HG03139 (cell line): ENCODE data around the gene GJD3.
"Not testable (repeated sequence)": the region's sequence is repeated elsewhere in the genome, so short reads cannot be mapped to it uniquely, and the experiment has no call there.

Source experiments
- ATAC-seq: cut with Tn5 transposase; IDR thresholded peaks from one replicate; pipeline ENCODE4 v1.9.1; 2021; ENCODE audit not compliant: unreplicated experiment

GJD3 gene, protein sequence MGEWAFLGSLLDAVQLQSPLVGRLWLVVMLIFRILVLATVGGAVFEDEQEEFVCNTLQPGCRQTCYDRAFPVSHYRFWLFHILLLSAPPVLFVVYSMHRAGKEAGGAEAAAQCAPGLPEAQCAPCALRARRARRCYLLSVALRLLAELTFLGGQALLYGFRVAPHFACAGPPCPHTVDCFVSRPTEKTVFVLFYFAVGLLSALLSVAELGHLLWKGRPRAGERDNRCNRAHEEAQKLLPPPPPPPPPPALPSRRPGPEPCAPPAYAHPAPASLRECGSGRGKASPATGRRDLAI

DNA sequence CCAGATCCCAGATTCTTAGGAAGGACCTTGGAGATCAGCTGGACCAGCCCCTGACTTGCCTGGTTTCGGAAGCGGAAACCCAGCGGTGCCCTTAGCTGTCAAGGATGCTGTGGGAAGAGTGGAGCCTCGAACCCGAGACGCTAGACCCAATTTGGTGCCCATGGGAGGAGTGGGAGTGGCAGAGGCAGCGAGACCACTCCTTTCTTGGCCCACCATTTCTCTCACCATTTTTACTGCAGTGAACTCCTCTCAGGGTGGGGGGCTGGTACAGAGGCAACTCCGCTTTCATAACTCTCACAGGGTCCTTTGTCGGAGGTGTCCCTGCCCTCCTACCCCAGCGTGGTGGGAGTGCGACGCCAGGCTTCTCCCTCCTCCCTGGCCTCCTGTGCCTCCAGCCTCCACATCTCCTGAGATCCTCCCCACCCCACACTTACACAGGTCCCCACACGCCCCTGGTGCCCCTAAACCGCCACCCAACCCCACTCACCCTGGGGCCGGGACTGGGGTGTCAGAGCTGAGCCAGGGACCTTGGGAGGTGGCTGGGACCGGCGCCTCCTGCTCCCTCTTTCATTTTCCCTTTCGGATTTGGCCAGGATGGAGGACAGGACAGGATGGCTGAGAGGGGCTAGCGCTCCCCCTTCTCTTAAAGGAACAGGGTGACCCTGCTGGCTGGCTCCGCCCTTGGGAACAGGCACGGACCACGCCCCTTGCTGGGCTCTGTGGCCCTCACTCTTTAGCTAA, at the start of gene GJD3:
Gene GJD3, minus strand, starts transcription at position 617 of the 741 bp plus-strand sequence. CDS start 922 bp downstream, outside the sequence.
- ATAC-seq, result no peak

DNA sequence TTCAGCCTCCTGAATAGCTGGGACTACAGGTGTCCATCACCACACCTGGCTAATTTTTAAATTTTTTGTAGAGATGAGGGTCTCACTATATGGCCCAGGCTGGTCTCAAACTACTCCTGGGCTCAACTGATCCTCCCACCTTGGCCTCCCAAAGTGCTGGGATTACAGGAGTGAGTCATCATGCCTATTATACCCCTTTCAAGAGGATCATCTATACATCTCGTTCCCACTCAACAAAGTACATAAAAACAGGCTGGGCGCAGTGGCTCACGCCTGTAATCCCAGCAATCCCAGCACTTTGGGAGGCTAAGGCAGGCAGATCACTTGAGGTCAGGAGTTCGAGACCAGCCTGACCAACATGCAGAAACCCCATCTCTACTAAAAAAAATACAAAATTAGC, 49.8 kb upstream of the GJD3 start:
- ATAC-seq, result not testable (repeated sequence)

DNA sequence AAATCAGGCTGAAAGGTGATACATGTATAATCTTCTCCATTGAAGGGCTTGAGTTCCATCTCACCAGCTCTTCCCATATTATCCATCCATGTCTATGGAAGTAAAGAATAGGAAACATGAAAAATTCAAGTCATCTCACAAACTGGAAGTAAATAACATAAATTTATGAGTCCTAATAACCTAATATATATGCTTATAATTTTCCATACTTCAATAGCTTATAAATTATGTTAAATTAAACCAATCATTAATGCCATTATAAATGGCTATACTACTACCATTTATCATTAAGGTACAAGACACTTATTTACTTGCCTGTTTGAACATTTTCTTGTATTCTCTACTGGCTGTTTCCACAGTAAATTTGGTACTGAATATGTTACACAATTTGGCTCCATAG, 48.3 kb upstream of the GJD3 start:
- no peak for ATAC-seq

DNA sequence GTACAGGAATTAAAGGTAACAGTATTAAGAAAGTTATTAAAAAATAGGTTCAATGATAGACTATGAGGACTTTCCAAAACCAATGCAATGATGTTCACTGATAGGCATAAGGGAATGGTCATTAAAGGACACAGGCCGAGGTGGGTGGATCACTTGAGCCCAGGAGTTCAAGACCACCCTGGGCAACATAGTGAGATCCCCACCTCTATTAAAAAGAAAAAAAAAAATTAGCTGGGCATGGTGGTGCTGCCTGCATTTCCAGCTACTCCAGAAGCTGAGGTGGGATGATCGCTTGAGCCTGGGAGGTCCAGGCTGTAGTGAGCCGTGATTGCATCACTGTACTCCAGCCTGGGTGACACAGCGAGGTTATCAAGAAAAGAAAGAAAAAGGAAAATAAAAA, 47.3 kb upstream of the GJD3 start:
- ATAC-seq, result no peak

DNA sequence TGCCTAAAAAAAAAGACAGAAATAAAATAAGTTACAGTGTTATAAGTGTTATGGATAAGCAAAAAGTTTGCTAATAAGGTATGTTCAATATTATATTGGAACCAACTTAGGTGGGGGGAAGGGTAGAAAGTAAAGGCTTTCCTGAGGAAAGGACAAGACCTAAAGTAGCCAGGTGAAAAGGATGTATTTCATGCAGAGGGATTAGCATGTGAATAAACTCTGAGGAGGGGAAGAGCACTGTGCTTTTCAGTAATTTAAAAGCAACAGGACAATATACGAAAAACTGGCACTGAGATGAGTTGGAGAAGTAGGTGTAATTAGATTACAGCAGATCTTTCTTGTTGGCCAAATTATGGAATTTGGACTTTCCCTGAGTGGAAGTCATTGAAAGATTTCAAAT, 45.5 kb upstream of the GJD3 start:
- no peak for ATAC-seq

DNA sequence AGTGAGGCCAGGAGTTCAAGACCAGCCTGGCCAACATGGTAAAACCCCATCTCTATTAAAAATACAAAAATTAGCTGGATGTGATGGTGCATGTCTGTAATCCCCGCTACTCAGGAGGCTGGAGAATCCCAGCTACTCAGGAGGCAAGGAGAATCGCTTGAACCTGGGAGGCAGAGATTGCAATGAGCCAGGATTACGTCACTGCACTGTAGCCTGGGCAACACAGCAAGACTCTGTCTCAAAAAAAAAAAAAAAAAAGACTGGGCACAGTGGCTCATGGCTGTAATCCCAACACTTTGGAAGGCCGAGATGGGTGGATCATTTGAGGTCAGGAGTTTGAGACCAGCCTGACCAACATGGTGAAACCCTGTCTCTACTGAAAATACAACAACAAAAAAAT, 45.0 kb upstream of the GJD3 start:
- ATAC-seq, result not testable (repeated sequence)

DNA sequence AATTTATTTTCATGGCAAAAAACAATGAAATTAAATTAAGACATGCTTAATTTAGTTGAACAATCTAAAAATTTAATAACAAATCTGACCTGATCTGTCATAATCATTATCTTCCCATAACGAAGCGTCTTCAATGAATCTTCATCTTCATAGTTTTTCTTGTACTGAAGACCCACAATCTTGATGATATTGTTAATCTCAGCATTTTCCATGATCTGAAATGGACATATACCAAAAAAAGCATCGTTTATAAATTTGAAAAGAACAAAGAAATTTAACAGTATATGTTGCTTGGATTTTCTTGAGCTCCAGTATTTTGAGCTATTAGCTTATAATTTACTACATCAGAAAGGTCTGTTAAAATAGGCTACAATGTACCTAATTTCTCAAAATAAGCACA, 42.9 kb upstream of the GJD3 start:
- ATAC-seq, result no peak

DNA sequence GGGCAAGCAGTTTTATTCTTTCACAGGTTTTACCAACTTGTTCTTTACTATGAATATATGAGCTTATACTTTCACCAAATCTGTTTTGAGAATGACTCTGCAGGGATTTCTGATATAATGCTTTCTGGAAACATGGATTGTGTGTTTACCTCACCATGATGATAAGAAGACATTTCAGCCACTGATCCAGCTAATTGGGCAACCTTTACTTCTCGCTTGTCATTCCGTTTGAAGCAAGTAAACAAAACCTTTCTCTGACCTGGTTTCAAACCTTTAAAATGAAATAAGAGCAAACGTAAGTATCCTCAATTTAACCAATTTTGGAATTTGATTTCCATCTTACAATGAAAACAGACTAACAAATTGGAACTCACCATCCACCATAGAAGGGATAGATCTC, 39.5 kb upstream of the GJD3 start:
- ATAC-seq, result no peak

DNA sequence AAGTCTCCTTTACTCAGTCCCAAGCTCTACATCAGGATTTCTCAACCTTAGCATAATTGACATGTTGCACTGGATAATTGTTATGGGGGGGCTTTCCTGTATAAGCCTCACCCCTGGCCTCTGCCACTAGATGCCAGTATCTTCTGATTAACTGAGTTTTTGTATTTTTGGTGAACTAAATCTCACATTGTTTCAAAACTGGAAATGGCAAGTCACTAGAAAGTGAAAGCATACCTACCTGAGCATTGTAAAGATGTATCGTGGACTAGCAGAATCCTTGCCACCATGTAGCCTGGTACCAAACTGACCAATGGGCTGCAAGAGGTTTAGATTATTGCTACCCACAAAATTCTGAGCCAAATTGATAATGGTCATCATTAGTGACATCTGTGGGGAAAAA, 38.1 kb upstream of the GJD3 start:
- ATAC-seq, result no peak

DNA sequence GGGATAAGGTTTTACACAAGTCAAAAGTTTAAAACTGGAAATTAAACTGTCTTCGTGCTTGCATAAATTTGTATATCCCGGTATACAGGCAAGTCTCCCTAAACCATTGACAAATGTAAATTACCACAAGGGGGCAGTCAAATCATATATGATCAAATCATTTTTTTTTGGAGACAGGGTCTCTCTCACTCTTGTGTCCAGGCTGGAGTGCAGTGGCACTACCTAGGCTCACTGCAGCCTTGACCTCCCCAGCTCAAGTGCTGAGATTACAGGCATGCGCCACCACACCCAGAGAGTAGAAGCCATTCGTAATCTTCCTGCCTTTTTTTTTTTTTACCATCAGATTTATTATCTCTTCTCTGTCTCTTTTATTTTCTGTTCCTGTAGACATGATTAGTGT, 34.6 kb upstream of the GJD3 start:
- ATAC-seq, result no peak

DNA sequence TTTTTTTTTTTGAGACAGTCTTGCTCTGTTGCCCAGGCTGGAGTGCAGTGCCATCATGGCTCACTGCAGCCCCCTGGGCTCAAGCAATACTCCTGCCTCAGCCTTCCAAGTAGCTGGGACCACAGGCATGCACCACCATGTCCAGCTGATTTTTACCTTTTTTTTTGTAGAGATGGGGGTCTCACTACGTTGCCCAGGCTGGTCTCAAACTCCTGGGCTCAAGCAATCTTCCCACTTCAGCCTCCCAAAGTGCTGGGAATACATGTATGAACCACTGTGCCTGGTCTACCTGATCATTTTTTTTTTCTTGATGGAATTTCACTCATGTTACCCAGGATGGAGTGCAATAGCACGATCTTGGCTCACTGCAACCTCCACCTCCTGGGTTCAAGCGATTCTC, 22.0 kb upstream of the GJD3 start:
- not testable (repeated sequence) for ATAC-seq

DNA sequence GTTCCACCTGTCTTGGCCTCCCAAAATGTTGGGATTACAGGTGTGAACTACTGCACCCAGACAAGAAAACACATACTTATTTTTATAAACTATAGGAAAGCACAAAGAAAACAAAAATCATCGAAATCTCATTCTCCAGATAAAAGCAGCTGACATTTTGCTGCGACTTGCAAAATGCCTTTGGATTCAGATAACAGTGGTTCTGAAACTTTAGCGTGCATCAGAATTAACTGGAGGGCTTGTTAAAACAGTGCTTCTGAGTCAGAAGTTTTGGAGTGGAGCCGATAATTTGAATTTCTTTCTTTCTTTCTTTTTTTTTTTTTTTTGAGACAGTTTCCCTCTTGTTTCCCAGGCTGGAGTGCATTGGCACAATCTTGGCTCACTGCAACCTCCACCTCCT, 17.7 kb upstream of the GJD3 start:
- no peak for ATAC-seq

DNA sequence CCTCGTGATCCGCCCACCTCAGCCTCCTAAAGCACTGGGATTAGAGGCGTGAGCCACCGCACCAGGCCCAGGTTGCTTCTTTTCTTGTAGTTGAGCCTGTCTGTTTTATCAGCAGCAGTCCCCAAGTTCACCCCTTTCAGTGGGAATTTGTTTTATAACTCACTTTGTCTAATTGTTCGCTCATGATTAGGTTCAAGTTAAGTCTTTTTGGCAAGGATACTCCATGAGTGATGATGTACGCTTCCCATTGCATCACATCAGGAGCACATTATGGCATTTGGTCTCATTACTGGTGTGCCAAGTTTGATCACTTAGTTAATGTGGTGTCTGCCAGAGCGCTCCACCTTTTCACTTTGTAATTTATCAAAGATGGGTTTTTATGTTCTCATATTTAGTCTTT, 14.4 kb upstream of the GJD3 start:
- ATAC-seq, result no peak

DNA sequence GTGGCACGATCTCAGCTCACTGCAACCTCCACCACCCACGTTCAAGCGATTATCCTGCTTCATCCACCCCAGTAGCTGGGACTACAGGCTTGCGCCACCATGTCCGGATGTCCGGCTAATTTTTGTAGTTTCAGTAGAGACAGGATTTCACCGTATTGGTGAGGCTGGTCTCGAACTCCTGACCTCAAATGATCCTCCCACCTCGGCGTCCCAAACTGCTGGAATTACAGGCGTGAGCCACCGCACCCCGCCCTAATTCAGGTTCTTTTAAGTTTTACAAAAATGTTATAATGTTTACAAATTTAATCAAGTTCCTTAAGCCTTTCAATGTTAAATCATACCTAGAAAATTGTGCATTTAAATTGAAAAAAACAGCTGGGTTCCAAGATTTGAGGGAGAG, 13.3 kb upstream of the GJD3 start:
- ATAC-seq, result no peak

DNA sequence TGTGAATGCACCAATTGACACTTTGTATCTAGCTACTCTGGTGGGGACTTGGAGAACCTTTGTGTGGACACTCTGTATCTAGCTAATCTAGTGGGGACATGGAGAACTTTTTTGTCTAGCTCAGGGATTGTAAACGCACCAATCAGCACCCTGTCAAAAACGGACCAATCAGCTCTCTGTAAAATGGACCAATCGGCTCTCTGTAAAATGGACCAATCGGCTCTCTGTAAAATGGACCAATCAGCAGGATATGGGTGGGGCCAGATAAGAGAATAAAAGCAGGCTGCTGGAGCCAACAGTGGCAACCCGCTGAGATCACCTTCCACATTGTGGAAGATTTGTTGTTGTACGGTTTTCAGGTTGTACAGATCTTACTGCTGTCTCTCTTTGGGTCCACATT, 12.0 kb upstream of the GJD3 start:
- ATAC-seq, result not testable (repeated sequence)

DNA sequence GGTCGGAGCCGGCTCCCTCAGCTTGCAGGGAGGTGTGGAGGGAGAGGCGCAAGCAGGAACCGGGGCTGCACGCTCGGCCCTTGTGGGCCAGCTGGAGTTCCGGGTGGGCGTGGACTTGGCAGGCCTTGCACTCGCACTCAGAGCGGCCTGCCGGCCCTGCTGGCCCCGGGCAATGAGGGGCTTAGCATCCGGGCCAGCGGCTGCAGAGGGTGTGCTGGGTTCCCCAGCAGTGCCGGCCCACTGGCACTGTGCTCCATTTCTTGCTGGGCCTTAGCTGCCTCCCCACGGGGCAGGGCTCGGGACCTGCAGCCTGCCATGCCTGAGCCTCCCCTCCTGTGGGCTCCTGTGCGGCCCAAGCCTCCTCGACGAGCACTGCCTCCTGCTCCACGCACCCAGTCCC, 11.2 kb upstream of the GJD3 start:
- ATAC-seq, result not testable (repeated sequence)

DNA sequence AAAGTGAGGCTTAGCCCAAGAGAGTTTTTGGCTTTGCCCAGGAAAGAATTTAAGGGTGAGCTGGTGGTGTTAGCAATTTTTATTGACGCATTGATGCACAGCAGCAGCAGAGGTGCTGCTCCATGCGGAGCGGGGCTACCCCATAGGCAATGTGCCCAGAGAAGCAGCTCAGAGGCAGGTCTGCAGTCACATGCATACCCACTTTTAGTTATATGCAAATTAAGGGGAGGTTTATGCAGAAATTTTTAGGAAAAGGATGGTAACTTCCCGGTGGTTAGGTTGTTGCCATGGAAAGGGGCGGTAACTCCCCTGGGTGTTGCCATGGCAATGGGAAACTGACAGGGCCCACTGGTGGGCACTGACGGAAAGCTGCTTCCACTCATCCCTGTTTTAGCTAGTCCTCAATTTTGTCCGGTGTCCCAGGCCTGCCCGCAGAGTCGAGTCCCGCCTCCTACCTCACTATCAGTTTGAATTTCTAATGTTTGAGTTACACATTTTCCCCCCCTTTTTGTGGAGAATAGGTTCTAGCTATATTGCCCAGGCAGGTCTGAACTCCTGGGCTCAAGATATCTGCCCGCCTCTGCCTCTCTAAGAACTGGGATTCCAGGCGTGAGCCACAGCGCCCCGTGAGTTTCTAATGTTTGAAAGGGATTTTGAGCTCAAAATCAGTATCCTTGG, 10.4 kb upstream of the GJD3 start:
- no peak for ATAC-seq

DNA sequence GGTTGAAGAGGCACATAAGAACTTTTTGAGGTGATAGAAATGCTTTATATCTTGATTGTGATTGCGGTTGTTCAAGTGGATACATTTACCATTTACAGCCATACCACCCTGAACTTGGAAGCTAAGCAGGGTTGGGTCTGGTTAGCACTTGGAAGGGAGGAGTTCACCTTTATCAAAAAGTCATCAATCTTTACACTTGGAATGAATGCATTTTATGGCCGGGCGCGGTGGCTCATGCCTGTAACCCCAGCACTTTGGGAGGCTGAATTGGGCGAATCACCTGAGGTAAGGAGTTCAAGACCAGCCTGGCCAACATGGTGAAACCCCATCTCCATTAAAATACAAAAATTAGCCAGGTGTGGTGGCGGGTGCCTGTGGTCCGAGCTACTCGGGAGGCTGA, 9.5 kb upstream of the GJD3 start:
- ATAC-seq, result no peak

DNA sequence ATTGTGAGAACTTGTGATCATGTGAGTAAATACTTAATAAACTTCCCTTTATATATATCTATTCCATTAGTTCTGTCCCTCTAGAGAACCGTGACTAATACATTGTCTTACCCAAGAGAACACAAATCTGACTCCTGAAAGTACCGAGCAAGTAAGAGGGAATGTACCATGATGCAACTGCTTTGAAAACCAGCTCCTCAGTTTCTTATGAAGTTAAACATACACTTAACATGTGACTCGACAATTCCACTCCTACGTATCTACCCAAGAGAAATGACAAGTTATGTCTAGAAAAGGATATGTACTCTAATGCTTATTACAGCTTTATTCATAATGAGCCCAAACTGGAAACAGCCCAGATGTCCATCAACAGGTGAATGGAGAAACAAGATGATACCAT, 8.8 kb upstream of the GJD3 start:
- no peak for ATAC-seq

DNA sequence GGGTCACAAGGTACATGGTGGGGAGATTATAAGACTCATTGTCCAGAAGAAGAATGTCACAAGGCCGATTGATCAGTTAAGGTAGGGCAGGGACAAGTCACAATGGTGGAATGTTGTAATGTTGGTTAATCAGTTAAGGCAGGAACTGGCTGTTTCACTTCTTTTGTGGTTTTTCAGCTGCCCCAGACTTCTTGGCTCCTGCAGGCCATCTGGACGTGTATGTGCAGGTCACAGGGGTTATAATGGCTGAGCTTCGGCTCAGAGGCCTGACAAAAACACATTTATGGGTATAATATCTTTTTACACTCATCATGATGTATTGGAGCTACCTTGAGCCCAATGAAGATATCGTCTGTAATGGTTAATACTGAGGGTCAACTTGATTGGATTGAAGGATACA, 8.1 kb upstream of the GJD3 start:
- not testable (repeated sequence) for ATAC-seq

DNA sequence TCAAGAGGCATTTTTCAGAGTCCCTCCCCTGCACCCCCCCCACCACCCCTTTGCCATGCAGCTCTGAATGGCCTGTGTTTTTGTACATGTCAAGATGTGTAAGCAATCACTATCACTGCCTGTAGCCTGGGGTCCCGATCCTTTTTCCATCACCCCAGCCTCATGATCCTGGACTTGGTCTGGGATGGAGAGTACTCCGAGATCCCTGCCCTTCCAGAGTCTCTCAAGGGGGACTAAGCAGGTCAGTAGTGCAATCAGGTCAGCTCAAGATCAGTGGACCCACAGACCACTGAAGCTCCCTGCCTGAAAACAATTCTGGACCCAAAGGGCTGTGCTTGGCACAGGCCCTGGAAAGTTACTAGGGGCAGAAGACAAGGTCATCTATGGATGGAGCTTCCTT, 7.5 kb upstream of the GJD3 start:
- no peak for ATAC-seq

DNA sequence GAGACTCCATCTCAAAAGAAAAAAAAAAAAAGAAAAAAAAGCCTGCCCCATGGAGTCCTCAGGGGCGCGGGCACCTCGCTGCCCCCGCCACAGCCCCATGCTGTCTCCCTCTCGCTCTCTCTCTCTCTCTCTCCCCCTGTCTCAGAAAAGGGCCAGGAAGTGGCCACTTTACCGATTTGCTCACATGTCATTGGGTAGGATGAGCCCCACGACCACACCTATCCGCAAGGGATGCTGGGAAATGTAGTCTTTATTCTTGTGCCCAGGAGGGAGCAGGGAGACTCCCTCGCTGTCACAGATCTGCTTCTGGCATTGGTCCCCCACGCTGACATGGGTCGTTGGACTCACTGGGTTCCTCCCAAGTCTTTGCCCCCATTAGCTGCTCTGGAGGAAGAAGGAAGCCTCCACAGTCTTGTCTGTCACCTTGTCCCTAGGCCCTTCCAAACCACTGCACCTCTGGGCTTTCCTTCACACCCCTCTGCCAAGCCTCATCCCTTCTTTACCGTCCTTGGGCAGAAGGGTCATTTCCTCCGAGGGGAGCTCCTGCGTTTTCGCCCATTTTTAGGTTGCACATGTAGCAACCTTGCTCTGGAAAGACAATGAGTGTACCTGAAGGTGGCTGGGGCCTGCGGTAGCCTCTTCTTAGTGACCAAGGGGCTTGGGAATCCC, 6.9 kb upstream of the GJD3 start:
- no peak for ATAC-seq
